ENCODE measurements around the gene IQGAP2.
"Not testable (repeated sequence)": the region's sequence is repeated elsewhere in the genome, so short reads cannot be mapped to it uniquely, and the experiment has no call there.

IQGAP2 gene, protein sequence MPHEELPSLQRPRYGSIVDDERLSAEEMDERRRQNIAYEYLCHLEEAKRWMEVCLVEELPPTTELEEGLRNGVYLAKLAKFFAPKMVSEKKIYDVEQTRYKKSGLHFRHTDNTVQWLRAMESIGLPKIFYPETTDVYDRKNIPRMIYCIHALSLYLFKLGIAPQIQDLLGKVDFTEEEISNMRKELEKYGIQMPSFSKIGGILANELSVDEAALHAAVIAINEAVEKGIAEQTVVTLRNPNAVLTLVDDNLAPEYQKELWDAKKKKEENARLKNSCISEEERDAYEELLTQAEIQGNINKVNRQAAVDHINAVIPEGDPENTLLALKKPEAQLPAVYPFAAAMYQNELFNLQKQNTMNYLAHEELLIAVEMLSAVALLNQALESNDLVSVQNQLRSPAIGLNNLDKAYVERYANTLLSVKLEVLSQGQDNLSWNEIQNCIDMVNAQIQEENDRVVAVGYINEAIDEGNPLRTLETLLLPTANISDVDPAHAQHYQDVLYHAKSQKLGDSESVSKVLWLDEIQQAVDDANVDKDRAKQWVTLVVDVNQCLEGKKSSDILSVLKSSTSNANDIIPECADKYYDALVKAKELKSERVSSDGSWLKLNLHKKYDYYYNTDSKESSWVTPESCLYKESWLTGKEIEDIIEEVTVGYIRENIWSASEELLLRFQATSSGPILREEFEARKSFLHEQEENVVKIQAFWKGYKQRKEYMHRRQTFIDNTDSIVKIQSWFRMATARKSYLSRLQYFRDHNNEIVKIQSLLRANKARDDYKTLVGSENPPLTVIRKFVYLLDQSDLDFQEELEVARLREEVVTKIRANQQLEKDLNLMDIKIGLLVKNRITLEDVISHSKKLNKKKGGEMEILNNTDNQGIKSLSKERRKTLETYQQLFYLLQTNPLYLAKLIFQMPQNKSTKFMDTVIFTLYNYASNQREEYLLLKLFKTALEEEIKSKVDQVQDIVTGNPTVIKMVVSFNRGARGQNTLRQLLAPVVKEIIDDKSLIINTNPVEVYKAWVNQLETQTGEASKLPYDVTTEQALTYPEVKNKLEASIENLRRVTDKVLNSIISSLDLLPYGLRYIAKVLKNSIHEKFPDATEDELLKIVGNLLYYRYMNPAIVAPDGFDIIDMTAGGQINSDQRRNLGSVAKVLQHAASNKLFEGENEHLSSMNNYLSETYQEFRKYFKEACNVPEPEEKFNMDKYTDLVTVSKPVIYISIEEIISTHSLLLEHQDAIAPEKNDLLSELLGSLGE (N-terminal part only)

GRCh38 chr5:76402886-76403765, at the start of gene IQGAP2:
TSS of gene IQGAP2 (plus strand) at chr5:76403285. CDS start at chr5:76403546, 261 bp downstream.
- peak; percentile 6 for DNase-seq (ENCODE audit: low spot score)

DNA sequence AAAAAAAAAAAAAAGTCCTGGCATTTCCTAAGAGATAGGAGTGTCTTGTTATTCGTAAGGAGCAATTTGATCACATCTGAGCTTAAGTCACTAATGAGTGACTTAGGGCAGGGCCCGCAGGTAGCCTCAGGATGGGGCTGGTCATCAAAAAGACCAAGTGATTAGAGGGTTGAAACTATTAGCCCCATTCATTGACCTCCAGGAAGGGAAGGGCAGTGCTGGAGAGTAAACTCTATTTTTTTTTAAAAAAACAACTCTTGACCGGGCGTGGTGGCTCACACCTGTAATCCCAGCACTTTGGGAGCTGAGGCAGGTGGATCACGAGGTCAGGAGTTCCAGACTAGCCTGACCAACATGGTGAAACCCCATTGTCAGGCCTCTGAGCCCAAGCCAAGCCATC, 46.2 kb upstream of the IQGAP2 start:
- no peak for DNase-seq (ENCODE audit: low spot score)

DNA sequence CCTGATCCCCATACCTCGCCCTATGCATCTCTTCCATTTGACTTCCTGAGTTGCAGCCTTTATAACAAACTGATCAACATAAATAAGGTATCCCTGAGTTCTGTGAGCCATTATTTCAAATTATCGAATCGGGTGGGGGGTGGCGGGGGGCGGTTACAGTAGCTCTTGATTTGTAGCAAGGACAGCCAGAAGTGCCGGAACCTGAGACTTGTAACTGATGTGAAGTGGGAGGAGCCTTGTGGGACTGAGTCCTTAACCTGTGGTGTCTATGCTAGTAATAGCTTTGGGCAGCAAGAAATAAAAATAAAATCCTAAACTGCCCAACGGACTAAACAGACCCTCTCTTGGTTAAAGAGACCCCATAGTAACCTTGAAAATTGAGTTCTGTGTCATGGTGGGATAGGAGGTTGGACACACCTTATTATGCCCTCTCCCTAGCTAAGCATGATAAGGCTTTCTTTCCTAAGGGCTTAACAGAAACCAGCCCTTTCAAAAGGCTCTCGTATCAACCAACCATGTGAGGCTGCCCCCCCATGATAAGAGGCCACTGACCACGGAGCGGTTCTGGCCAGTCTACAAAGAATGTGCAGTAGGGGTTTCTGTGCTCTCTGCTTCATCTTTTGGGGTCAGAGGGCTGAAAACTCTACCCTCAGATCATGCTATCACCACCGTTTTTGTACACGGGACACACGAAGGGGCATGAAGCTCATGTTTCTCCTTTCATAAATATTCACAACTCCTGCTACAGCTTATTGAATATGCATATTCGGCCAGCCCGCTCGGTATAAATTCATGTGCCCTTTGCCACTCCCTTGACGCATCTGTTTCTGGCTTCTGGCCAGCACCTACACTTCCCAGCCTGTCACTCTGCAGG, 39.5 kb upstream of the IQGAP2 start:
- DNase-seq (ENCODE audit: low spot score), result no peak

DNA sequence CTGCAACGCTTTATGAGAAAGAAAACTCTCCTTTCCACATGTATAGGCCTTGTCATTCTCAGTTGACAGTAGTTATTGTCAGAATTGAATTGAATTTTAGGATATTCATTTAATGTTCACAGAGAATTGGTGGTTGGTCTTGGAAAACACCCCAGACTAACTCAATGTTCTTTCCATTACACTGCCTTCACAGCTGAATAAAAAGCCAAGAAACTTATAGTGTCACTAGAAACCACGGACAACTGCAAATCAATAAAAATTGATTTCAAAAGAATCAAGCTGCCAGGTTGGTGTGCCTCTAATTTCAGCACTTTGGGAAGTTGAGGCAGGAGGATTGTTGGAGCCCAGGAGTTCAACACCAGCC, 38.9 kb upstream of the IQGAP2 start:
- no peak for DNase-seq (ENCODE audit: low spot score)

GRCh38 chr5:76365561-76365960, 37.5 kb upstream of the IQGAP2 start:
- no peak for DNase-seq (ENCODE audit: low spot score)

DNA sequence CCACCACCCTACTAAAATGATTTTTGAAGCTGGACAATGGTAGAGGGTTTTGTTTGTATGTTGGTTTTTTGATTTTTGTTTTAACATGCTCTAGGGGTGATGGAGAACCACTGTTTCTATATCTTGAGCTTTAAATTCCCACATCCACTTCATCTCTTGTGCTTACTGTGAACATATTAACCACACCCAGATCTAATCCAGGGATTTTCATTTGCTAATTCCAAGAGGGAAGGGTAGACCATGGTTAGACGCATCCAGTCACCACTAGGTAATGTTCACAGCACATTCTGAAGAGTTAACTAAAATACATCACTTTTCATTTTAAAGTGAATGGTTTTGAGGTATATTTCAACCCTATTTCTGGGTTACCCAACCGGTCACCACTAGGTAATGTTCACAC, 36.5 kb upstream of the IQGAP2 start:
- DNase-seq (ENCODE audit: low spot score), result no peak

DNA sequence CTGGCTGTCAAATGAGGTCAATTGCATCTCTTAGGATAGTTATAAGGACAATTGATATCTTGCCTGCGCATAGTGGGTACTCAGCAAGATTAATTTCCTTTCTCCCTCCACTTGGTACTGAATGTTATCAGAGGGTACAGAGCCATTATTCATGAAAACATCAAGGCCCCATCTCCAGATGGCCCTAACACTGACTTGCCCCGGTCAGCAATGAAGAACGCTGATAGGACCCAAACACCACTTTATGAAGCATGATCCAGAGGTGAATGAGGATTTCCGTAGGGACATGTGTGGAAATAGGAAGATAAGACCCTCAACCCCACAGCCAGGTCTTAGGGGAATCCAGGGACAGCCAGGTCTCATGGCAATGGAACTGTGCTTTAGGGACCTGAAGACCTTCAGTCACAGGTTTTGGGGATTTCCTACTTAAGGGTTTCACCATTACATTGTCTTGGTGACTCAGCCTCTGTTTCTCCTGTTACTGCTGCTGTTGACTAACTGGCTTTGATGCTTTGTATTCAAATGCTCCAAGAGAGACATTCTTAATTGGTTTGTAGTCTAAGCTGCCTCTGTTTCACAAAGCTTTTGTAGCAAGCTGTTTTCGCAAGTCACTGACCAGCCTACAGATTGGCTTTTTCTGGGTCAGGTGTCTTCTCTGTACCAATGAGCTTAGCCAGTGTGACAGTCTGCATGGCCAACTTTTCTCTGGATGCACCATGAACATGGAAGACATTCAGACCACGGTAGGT, 35.3 kb upstream of the IQGAP2 start:
- no peak for DNase-seq (ENCODE audit: low spot score)

GRCh38 chr5:76368941-76369340, 34.1 kb upstream of the IQGAP2 start:
- DNase-seq (ENCODE audit: low spot score), result no peak

- not testable (repeated sequence) for DNase-seq (ENCODE audit: low spot score)
Measured at GRCh38 chr5:76369668-76370067, 33.4 kb upstream of the IQGAP2 start.

DNA sequence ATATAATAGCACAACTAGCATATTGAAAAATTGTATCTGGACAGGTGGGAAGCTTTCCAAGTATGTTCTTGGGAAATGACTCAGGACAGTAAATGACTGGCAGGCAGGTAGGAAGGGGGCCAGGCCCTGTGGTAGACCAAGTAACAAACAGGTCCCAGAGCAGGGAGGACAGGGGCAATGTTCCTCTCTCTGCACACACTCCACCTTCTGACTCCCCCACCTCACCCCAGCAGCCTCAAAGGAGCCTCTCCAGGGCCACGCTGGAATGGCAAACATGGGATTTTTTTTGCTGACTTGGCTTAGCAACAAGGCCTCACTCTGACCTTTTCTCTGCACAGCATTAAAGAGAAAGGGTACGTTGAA, 31.1 kb upstream of the IQGAP2 start:
- DNase-seq (ENCODE audit: low spot score), result no peak

- peak; percentile 15 for DNase-seq (ENCODE audit: low spot score)
Measured at GRCh38 chr5:76372323-76373054, 30.6 kb upstream of the IQGAP2 start.

DNA sequence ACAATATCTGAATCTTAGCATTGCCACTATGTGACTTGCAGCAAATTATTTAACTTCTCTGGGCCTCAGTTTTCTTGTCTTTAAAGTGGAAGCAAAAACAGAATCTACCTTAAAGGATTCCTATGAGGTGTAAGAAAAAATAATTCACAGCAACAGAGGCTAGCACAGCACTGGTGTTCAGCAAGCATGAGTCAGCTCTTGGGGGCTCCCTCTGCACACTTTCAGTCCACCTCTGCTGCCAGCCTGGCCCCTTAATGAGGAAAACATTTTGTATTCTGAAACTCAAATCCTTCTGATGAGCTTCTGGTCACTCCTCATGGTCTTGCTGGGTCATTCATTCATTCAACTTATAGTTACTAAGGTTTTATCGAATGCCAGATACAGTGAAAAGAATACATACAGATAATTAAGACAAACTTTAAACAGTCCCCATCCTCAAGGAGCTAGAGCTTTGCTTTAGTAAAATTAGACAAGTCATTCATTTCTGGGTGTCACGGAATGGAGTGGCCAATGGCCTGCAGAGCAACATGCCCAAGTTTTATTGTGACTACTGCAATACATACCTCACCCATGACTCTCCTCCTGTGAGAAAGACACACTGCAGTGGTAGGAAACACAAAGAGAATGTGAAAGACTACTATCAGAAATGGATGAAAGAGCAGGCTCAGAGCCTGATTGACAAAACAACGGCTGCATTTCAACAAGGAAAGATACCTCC, 26.8 kb upstream of the IQGAP2 start:
- no peak for DNase-seq (ENCODE audit: low spot score)

DNA sequence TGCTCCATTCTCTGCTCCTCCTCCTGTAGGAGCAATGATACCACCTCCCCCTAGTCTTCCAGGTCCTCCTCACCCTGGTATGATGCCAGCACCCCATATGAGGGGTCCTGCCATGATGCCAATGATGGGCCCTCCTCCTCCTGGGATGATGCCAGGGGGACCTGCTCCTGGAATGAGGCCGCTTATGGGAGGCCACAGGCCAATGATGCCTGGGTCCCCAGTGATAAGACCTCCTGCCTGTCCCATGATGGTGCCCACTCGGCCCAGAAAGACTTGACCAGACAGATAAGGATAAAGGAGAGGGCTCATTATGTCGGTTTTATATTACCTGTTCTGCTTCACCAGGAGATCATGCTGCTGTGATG, 26.2 kb upstream of the IQGAP2 start:
- DNase-seq (ENCODE audit: low spot score), result no peak

GRCh38 chr5:76378355-76378754, 24.7 kb upstream of the IQGAP2 start:
- DNase-seq (ENCODE audit: low spot score), result no peak

DNA sequence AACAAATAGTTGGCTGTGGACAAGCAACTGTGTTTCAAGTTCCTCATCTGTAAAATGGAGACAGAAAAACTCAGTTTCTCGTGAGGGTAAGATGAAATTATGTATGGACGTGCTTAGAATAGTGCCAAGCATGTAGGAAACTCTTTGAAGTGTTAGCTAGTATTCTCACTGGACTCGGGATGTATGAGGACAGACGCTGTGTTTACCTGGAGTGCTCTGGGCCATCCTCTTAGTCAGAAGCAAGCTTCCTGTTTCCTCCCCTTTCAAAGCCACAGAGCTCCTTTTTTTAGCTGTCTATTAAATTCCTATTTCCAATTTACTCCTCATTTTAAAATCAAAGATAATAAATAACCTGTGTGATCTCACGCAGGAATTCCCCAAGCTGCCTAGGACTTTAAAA, 23.8 kb upstream of the IQGAP2 start:
- no peak for DNase-seq (ENCODE audit: low spot score)

DNA sequence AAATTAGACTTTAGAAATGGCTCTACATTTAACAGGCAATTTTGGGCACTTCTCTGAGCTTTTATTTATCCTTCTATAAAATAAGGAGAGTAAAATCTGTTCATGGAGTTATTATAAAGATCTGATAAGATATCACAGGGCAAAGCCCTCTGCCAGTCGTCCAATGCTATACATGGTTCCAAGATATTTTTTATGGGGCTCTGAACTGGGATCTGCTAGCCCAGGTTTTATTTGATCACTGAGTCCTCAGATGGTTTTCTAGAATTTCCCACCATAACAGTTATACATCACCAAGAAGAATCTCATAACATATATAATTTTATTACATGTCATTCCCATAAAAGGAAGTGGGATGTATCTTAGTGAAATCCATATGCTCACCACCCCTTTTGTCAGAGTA, 23.2 kb upstream of the IQGAP2 start:
- DNase-seq (ENCODE audit: low spot score), result no peak

GRCh38 chr5:76380346-76381066, 22.6 kb upstream of the IQGAP2 start:
- DNase-seq (ENCODE audit: low spot score), result no peak

Data from putamen (tissue), 1 donor.